Neuron (in vitro differentiated cells): ENCODE results near the gene ADCY5.

Experiments used
- H2AFZ ChIP-seq: one replicate; pipeline ENCODE4 v1.6.1; 2013; ENCODE audit warnings: low read depth, mild to moderate bottlenecking, inconsistent platforms, low read length, moderate library complexity
- H3K27me3 ChIP-seq: one replicate; pipeline ENCODE4 v1.6.1; 2013; ENCODE audit warnings: low read length; ENCODE audit not compliant: insufficient read depth
- H3K36me3 ChIP-seq: one replicate; pipeline ENCODE4 v1.6.1; 2013; ENCODE audit warnings: low read length; ENCODE audit not compliant: insufficient read depth
- H3K4me1 ChIP-seq: one replicate; pipeline ENCODE4 v1.6.1; 2013; ENCODE audit warnings: low read length; ENCODE audit not compliant: insufficient read depth
- H3K4me3 ChIP-seq: 2 replicates; pipeline ENCODE4 v1.5.1; 2013; ENCODE audit warnings: mild to moderate bottlenecking, low read length, moderate library complexity
- H3K9me3 ChIP-seq: one replicate; pipeline ENCODE4 v1.6.1; 2013; ENCODE audit warnings: low read length

ADCY5 gene

DNA sequence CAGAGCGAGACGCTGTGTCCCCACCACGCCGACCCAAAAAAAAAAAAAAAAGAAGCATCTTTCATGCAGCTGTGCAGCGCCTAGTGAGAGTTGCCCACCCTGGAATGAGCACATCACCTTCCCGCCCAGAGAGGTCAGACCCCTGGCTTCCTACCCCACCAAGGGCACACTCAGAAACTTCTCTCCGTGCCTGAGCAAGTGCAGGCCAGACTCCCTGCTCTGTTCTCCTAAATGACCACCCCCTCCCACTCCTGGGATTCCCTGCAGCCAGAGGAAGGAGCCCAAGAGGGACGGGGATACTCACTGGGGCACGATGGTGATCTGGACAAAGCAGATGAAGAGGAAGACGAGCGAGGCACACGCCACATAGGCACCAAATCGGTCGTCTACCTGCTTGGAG is 131.2 kb downstream of the ADCY5 start:
- Histone ChIP-seq H3K9me3 (no peaks in the 10 kb centered on the region), H3K4me3 (no peak overlapping the region), H3K27me3 (peaks cover 8% of the 10 kb centered on the region), H2AFZ (no peak overlapping the region), H3K4me1 (peaks cover 13% of the 10 kb centered on the region), H3K36me3 (no peaks in the 10 kb centered on the region)

DNA sequence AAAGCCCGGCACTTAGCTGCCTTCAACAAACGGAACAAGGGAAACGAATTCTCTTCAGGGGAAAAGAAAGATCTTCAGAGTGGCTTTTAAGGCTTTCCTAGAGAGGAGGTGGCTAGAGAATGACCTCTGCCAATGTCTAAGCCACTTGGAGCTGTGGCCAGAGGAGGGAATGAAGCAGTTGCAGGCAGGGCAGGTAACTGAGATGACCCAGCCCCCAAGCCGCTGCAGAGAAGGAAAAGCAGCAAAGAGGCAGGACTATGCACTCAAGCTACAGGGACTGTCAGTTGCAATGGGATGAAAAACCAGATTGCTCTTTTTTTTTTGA is 133.7 kb downstream of the ADCY5 start:
- Histone ChIP-seq H3K36me3 (no peaks in the 10 kb centered on the region), H2AFZ (no peak overlapping the region), H3K27me3 (peaks cover 8% of the 10 kb centered on the region), H3K9me3 (no peaks in the 10 kb centered on the region), H3K4me1 (peaks cover 10% of the 10 kb centered on the region), H3K4me3 (no peak overlapping the region)

DNA sequence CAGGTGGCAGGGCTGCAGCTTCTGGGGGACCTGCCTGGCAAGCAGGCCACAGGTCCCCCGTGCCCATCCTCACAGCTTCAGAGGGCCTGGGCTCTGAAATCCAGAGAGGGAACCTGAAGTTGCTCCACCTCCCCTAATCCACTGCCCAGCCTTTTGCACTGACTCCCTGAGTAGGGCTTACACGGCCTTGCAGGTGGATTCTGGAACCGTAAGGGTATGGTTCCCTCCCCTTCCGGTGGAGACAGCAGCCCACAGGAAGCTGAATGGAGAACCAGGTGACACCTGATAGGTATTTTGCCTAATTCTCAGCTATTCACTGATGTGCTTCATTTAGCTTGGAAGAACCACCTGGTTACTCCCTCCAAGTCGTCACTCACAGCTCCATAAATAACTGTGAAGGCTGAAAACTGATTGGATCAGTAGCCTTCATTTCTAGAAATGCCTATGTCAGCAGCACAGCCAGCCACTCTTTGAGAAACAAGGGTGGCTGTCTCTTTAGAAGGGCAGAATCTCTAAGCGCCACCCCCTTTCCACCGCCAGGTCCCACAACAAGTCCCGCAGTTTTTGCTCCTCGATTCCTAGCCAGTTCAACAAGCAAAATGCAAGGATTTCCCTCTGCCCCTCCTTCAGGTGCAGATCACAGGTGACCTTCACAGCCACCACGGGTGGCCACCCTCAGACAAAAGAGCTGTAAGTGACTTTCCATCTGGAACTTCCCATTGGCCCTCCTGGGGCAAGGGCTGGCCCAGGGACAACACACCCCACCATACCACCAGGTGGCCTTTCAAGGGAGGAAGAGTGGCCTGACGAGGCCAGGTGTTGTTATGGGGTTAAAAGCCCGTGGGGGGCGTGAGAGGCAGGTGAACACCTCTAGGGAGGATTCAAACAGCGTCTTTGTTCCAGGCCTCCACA is 134.3 kb downstream of the ADCY5 start:
- H3K27me3 ChIP-seq, result peaks cover 8% of the 10 kb centered on the region
- no peaks in the 10 kb centered on the region for H3K36me3 ChIP-seq
- H3K9me3 ChIP-seq, result no peaks in the 10 kb centered on the region
- peaks cover 4% of the 10 kb centered on the region for H3K4me1 ChIP-seq
- no peak overlapping the region for H3K4me3 ChIP-seq
- no peak overlapping the region for H2AFZ ChIP-seq

DNA sequence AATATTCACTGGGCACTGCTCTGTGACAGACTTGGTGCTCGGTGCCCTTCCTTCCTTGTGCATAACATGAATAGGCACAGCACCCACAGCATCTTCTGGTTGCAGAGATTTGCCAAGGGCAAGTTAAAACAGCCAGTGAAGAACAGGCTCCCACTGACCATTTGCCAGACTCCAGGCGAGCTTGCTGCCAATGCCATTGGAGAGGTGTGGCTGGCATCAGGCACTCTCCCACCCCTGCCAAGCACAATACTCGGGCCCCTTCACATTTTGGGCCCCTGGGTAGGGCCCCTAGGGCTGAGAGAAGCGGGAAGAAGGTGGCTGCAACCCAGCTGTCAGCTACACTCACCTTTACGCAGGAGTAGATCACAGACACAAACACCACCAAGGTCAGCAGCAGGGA is 135.0 kb downstream of the ADCY5 start:
- H2AFZ ChIP-seq, result no peak overlapping the region
- peaks cover 8% of the 10 kb centered on the region for H3K27me3 ChIP-seq
- no peaks in the 10 kb centered on the region for H3K9me3 ChIP-seq
- no peaks in the 10 kb centered on the region for H3K4me1 ChIP-seq
- H3K36me3 ChIP-seq, result no peaks in the 10 kb centered on the region
- H3K4me3 ChIP-seq, result no peak overlapping the region

GRCh38 chr3:123312331-123313265 is 136.3 kb downstream of the ADCY5 start:
- Histone ChIP-seq H3K27me3 (peaks cover 8% of the 10 kb centered on the region), H3K4me3 (no peak overlapping the region), H3K4me1 (no peaks in the 10 kb centered on the region), H3K36me3 (no peaks in the 10 kb centered on the region), H2AFZ (no peak overlapping the region), H3K9me3 (no peaks in the 10 kb centered on the region)

- no peak overlapping the region for H2AFZ ChIP-seq
- peaks cover 8% of the 10 kb centered on the region for H3K27me3 ChIP-seq
- no peaks in the 10 kb centered on the region for H3K4me1 ChIP-seq
- H3K4me3 ChIP-seq, result no peak overlapping the region
- no peaks in the 10 kb centered on the region for H3K9me3 ChIP-seq
- H3K36me3 ChIP-seq, result no peaks in the 10 kb centered on the region
Measured at GRCh38 chr3:123311201-123311600, 137.7 kb downstream of the ADCY5 start.

- Histone ChIP-seq H2AFZ (no peak overlapping the region), H3K9me3 (no peaks in the 10 kb centered on the region), H3K4me1 (no peaks in the 10 kb centered on the region), H3K27me3 (peaks cover 7% of the 10 kb centered on the region), H3K36me3 (no peaks in the 10 kb centered on the region), H3K4me3 (no peak overlapping the region)
Measured at GRCh38 chr3:123310741-123311140, 138.1 kb downstream of the ADCY5 start.

DNA sequence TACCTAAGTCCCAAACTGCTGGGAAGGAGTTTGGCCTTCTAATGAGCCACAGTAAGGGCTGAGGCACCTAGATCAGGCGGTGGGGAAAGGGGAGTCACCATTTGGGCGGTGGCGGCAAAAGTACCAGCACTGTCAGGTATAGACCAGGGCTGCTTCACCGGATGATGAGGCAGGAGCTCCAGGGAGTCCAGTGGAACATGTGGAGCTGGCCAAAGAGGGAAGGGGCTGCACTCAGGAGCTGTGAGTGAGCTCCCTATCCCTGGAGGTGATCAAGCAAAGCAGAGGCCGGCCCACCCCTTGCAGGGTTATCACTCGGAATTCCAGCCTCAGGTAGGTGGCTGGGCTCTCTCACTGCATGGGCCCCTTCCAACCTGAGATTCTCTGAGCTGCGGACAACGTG is 138.7 kb downstream of the ADCY5 start:
- Histone ChIP-seq H3K27me3 (peaks cover 7% of the 10 kb centered on the region), H3K9me3 (no peaks in the 10 kb centered on the region), H2AFZ (no peak overlapping the region), H3K4me3 (no peak overlapping the region), H3K4me1 (no peaks in the 10 kb centered on the region), H3K36me3 (no peaks in the 10 kb centered on the region)

DNA sequence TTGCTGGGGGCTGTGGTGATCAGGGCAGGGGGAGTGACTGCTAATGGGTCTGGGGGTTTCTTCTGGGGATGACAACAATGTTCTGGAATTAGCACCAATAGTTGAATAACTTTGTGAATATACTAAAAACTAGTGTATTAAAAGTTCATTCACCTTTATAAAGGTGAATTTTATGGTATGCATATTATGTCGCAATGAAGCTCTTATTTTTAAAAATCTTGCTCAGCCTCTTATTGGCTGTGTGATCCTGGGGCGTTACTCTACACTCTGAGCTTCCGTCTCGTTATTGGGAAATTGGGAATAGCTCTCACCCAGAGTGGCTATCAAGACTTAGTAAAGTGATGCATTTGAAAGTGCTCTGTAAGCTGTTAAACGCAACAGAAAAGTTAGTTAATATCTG is 141.8 kb downstream of the ADCY5 start:
- Histone ChIP-seq H3K27me3 (no peaks in the 10 kb centered on the region), H3K4me1 (no peaks in the 10 kb centered on the region), H3K9me3 (no peaks in the 10 kb centered on the region), H3K4me3 (no peak overlapping the region), H3K36me3 (no peaks in the 10 kb centered on the region), H2AFZ (no peak overlapping the region)

GRCh38 chr3:123305192-123305591 is 143.7 kb downstream of the ADCY5 start:
- H3K36me3 ChIP-seq, result no peaks in the 10 kb centered on the region
- H3K9me3 ChIP-seq, result no peaks in the 10 kb centered on the region

DNA sequence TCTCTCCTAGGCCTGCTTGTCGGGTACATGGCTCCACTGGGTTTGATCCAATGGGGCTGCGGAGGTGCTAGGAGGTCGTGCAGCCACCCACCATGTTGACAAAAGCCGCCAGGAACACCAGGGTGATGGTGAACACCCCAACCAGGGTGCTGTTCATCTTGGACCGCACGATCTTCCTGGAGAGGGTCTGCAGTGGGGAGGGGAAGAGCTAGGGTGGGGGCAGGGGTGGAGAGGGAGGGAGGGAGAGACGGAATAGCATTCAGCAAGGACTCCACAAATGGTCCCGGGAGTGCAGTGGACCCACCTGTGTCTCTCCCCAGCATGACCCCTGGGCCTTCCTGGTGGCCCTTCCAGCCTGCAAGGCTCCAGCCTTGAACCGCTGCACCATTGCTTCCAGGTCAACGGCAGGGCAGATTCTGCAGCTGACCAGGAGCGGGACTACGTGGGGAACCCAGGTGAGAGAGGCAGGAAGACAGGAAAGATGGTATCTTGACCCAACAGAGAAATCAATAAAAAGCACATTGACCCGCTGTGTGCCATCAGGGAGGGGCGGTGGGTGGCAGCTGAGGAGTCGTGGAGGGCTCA is 144.8 kb downstream of the ADCY5 start:
- no peak overlapping the region for H2AFZ ChIP-seq
- no peak overlapping the region for H3K4me3 ChIP-seq
- H3K4me1 ChIP-seq, result no peaks in the 10 kb centered on the region
- H3K27me3 ChIP-seq, result no peaks in the 10 kb centered on the region
- H3K9me3 ChIP-seq, result no peaks in the 10 kb centered on the region
- H3K36me3 ChIP-seq, result no peaks in the 10 kb centered on the region

More at GRCh38 chr3:123305192-123305591, 143.7 kb downstream of the ADCY5 start:
- Histone ChIP-seq H3K4me1 (no peaks in the 10 kb centered on the region), H2AFZ (no peak overlapping the region), H3K27me3 (no peaks in the 10 kb centered on the region), H3K4me3 (no peak overlapping the region)

GRCh38 chr3:123302961-123303360 is 145.9 kb downstream of the ADCY5 start:
- Histone ChIP-seq H3K9me3 (no peaks in the 10 kb centered on the region), H3K4me3 (no peak overlapping the region), H2AFZ (no peak overlapping the region), H3K4me1 (no peaks in the 10 kb centered on the region), H3K36me3 (no peaks in the 10 kb centered on the region), H3K27me3 (no peaks in the 10 kb centered on the region)
